Measurements from ENCODE around the gene UGGT1. TPM values are rescaled to one million over a fixed set of nuclear protein-coding genes. Genes with fewer than 3 reads are reported as not detected.
A peak's percentile ranks its signal among the peaks of the same experiment; 100 is the strongest.

Gene UGGT1
- polyA plus RNA-seq, 1 of the 3 experiments (the other 2 are of a cell fraction) = 20.0 TPM

DNA sequence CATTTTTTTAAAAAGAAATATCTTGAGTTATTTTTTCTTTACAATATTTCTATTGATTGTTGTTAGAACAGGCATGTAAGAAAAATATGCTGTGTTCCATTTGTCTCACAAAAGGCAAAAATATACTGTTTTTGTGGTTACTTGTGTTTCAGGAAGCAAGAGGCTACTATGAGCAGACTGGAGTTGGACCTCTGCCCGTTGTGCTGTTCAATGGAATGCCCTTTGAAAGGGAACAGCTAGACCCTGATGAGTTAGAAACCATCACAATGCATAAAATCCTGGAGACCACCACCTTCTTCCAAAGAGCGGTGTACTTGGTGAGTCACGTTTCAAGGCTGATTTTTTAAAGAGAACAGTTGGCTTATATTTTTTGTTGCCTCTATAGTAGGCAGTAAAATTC, 54.7 kb downstream of the UGGT1 start:
- no peaks in the 10 kb centered on the region for H3K9me2 ChIP-seq
- DNase-seq = no peak
- no peaks in the 10 kb centered on the region for H4K20me1 ChIP-seq (ENCODE audit: insufficient read depth)
- peaks cover 30 to 42% of the 10 kb centered on the region in 2 experiments for H3K36me3 ChIP-seq (replicated peaks in 1 of 2; ENCODE audit: control insufficient read depth in 1 of 2, insufficient read depth in 2 of 2, low read length in 1 of 2)
- H2AFZ ChIP-seq (ENCODE audit: low read depth) = no peak overlapping the region
- H3F3A ChIP-seq (replicated peaks; ENCODE audit: insufficient read depth) = peaks cover 2% of the 10 kb centered on the region
- TF ChIP-seq RXRA (IDR thresholded peaks at IDR 0.05; ENCODE audit: borderline replicate concordance, low read depth) (no peak), SIN3A (IDR thresholded peaks at IDR 0.05; ENCODE audit: borderline replicate concordance, low read depth, low read length) (no peak), TEAD4 (IDR thresholded peaks at IDR 0.05; ENCODE audit: borderline replicate concordance, insufficient read depth) (no peak), JUND (IDR thresholded peaks at IDR 0.05) (no peak), RAD21 (IDR thresholded peaks at IDR 0.05; ENCODE audit: low read length) (no peak), NFIC (IDR thresholded peaks at IDR 0.05; ENCODE audit: borderline replicate concordance) (no peak), FOSL2 (IDR thresholded peaks at IDR 0.05; ENCODE audit: borderline replicate concordance, low read depth) (no peak), RFX5 (IDR thresholded peaks at IDR 0.05; ENCODE audit: low read length) (no peak)
- TF ChIP-seq, protein P1, sequence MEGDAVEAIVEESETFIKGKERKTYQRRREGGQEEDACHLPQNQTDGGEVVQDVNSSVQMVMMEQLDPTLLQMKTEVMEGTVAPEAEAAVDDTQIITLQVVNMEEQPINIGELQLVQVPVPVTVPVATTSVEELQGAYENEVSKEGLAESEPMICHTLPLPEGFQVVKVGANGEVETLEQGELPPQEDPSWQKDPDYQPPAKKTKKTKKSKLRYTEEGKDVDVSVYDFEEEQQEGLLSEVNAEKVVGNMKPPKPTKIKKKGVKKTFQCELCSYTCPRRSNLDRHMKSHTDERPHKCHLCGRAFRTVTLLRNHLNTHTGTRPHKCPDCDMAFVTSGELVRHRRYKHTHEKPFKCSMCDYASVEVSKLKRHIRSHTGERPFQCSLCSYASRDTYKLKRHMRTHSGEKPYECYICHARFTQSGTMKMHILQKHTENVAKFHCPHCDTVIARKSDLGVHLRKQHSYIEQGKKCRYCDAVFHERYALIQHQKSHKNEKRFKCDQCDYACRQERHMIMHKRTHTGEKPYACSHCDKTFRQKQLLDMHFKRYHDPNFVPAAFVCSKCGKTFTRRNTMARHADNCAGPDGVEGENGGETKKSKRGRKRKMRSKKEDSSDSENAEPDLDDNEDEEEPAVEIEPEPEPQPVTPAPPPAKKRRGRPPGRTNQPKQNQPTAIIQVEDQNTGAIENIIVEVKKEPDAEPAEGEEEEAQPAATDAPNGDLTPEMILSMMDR (IDR thresholded peaks at IDR 0.05) = no peak
- TF ChIP-seq, protein P2, sequence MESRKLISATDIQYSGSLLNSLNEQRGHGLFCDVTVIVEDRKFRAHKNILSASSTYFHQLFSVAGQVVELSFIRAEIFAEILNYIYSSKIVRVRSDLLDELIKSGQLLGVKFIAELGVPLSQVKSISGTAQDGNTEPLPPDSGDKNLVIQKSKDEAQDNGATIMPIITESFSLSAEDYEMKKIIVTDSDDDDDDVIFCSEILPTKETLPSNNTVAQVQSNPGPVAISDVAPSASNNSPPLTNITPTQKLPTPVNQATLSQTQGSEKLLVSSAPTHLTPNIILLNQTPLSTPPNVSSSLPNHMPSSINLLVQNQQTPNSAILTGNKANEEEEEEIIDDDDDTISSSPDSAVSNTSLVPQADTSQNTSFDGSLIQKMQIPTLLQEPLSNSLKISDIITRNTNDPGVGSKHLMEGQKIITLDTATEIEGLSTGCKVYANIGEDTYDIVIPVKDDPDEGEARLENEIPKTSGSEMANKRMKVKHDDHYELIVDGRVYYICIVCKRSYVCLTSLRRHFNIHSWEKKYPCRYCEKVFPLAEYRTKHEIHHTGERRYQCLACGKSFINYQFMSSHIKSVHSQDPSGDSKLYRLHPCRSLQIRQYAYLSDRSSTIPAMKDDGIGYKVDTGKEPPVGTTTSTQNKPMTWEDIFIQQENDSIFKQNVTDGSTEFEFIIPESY (IDR thresholded peaks at IDR 0.05; ENCODE audit: borderline replicate concordance, low read depth) = no peak
- POLR2A ChIA-PET = no interaction called here
- no peaks in the 10 kb centered on the region for H3K9me3 ChIP-seq
- no peak overlapping the region for H3K4me3 ChIP-seq (ENCODE audit: low read depth in 2 of 2, low read length in 1 of 2)
- H3K4me1 ChIP-seq (ENCODE audit: control insufficient read depth in 1 of 2, insufficient read depth in 2 of 2, low read depth in 1 of 2, low read length in 1 of 2) = no peaks in the 10 kb centered on the region
- no peak overlapping the region for H3K4me2 ChIP-seq
- H3K27ac ChIP-seq (ENCODE audit: low read depth in 2 of 2, low read length in 1 of 2) = no peak overlapping the region
- CTCF ChIA-PET = no interaction called here
- WGBS (ENCODE audit: low lambda C conversion rate) = 96% methylated on average over 3 of the region's 3 CpGs
- H3K79me2 ChIP-seq (ENCODE audit: insufficient read depth) = no peaks in the 10 kb centered on the region; the same call in 1 of the 2 replicates
- H3K9ac ChIP-seq = no peak overlapping the region
- no peaks in the 10 kb centered on the region for H3K27me3 ChIP-seq (ENCODE audit: insufficient read depth)

DNA sequence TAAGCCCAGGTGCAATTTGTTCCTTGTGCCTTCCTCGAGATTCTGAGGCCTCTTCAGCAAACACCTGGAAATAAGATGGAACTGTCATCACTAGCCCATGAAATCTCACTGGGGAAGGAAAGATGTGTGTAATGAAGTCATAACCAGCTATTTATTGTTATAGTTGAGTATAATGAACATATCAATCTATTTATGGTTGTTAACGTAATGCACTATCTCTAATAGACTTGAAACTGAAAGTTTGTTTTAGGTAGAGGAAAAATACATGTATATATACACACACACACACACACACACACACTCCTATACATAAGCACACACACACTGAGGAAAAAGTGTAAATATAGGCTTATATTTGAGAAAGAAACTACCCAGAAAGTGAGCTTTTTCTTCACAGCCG, 62.8 kb downstream of the UGGT1 start:
- WGBS (ENCODE audit: low lambda C conversion rate) = 99% methylated on average over 3 of the region's 3 CpGs
- H3K4me2 ChIP-seq = no peak overlapping the region
- no peak overlapping the region for H3K4me3 ChIP-seq (ENCODE audit: low read depth in 2 of 2, low read length in 1 of 2)
- peaks cover 0 to 25% of the 10 kb centered on the region in 2 experiments; a peak in 2 of 4 replicates for H3K4me1 ChIP-seq (ENCODE audit: control insufficient read depth in 1 of 2, insufficient read depth in 2 of 2, low read depth in 1 of 2, low read length in 1 of 2)
- H3K27ac ChIP-seq (ENCODE audit: low read depth in 2 of 2, low read length in 1 of 2) = peak overlapping the region in 1 of 2 experiments; percentile 54; a peak in 2 of 4 replicates
- peaks cover 53 to 64% of the 10 kb centered on the region in 2 experiments for H3K36me3 ChIP-seq (replicated peaks in 1 of 2; ENCODE audit: control insufficient read depth in 1 of 2, insufficient read depth in 2 of 2, low read length in 1 of 2)
- ChIA-PET CTCF (interaction anchor here (0.6 to 1.1 kb wide), 5 partner anchors 11 to 1326 kb away, joined by 3 read pairs; no protein-coding TSS in a partner anchor), POLR2A (no interaction called here)
- no peaks in the 10 kb centered on the region for H3K79me2 ChIP-seq (ENCODE audit: insufficient read depth)
- H2AFZ ChIP-seq (ENCODE audit: low read depth) = no peak overlapping the region
- no peaks in the 10 kb centered on the region for H3K27me3 ChIP-seq (ENCODE audit: insufficient read depth)
- no peaks in the 10 kb centered on the region for H4K20me1 ChIP-seq (ENCODE audit: insufficient read depth)
- no peak for DNase-seq
- H3K9ac ChIP-seq = no peak overlapping the region
- H3K9me2 ChIP-seq = no peaks in the 10 kb centered on the region
- no peaks in the 10 kb centered on the region for H3F3A ChIP-seq (replicated peaks; ENCODE audit: insufficient read depth)
- H3K9me3 ChIP-seq = no peaks in the 10 kb centered on the region
- TF ChIP-seq, protein P1 (IDR thresholded peaks at IDR 0.05) = no peak
- TF ChIP-seq, protein P3, sequence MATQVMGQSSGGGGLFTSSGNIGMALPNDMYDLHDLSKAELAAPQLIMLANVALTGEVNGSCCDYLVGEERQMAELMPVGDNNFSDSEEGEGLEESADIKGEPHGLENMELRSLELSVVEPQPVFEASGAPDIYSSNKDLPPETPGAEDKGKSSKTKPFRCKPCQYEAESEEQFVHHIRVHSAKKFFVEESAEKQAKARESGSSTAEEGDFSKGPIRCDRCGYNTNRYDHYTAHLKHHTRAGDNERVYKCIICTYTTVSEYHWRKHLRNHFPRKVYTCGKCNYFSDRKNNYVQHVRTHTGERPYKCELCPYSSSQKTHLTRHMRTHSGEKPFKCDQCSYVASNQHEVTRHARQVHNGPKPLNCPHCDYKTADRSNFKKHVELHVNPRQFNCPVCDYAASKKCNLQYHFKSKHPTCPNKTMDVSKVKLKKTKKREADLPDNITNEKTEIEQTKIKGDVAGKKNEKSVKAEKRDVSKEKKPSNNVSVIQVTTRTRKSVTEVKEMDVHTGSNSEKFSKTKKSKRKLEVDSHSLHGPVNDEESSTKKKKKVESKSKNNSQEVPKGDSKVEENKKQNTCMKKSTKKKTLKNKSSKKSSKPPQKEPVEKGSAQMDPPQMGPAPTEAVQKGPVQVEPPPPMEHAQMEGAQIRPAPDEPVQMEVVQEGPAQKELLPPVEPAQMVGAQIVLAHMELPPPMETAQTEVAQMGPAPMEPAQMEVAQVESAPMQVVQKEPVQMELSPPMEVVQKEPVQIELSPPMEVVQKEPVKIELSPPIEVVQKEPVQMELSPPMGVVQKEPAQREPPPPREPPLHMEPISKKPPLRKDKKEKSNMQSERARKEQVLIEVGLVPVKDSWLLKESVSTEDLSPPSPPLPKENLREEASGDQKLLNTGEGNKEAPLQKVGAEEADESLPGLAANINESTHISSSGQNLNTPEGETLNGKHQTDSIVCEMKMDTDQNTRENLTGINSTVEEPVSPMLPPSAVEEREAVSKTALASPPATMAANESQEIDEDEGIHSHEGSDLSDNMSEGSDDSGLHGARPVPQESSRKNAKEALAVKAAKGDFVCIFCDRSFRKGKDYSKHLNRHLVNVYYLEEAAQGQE (IDR thresholded peaks at IDR 0.05; ENCODE audit: low read depth, low read length) = no peak
- TF ChIP-seq EZH2phosphoT487 (IDR thresholded peaks at IDR 0.05; ENCODE audit: borderline replicate concordance, low read depth) = no peak
- TF ChIP-seq, protein P2 (IDR thresholded peaks at IDR 0.05; ENCODE audit: borderline replicate concordance, low read depth) = no peak
- TF ChIP-seq RCOR1 (IDR thresholded peaks at IDR 0.05; ENCODE audit: low read length) = no peak
- no peak for TF ChIP-seq FOXJ3 (CRISPR knock-in tag; IDR thresholded peaks at IDR 0.05)
- TF ChIP-seq FOXM1 (IDR thresholded peaks at IDR 0.05; ENCODE audit: low read depth) = no peak
